Body of pancreas (tissue), 4 donors: ENCODE data around the gene TOGARAM1. TPM values are rescaled to one million over a fixed set of nuclear protein-coding genes. Genes with fewer than 3 reads are reported as not detected.

Experiments
- ATAC-seq: fragments of 150-250 bp; one replicate; pipeline ENCODE4 v1.9.1; 2016
- DNase-seq, 4 donors: peaks; one replicate each; pipeline ENCODE4 v3.0.0-alpha.2; 2019
- H3K27ac ChIP-seq, 4 donors: fragments of 200-600 bp; sonication (generic); 1 replicate in 3 of 4; 2 replicates in 1 of 4; pipeline versions ENCODE4 v1.5.1 to v1.6.1; 2016 to 2019; ENCODE audit warnings: mild to moderate bottlenecking in 1 of 4, mixed read lengths in 1 of 4, moderate library complexity in 1 of 4
- H3K27me3 ChIP-seq, 2 donors: fragments of 200-600 bp; sonication (generic); one replicate each; pipeline ENCODE4 v1.6.0; 2016; ENCODE audit warnings: mild to moderate bottlenecking in 1 of 2
- H3K36me3 ChIP-seq, 2 donors: fragments of 200-600 bp; sonication (generic); replicated peaks in 1 of 2; 2 replicates each; pipeline ENCODE4 v1.5.1; 2016; ENCODE audit warnings: low read depth in 2 of 2; ENCODE audit not compliant: insufficient read depth in 1 of 2
- H3K4me1 ChIP-seq: fragments of 200-600 bp; sonication (generic); one replicate; pipeline ENCODE4 v1.6.0; 2016
- H3K4me3 ChIP-seq, 2 donors: fragments of 200-600 bp; sonication (generic); 1 replicate in 1 of 2; 2 replicates in 1 of 2; pipeline ENCODE4 v1.5.1; 2016 to 2019
- H3K9me3 ChIP-seq, 3 donors: fragments of 200-600 bp; sonication (generic); 1 replicate in 2 of 3; 2 replicates in 1 of 3; pipeline ENCODE4 v1.5.1; 2016
- POLR2A ChIP-seq, 3 donors: fragments of 450-650 bp; IDR thresholded peaks; one replicate each; pipeline ENCODE4 v1.6.1; 2016; ENCODE audit warnings: antibody characterized with exemption in 3 of 3, mild to moderate bottlenecking in 2 of 3
- WGBS, 2 donors: methylation state at CpG; one replicate each; pipeline ENCODE4 v1.1.5; 2017; 5-methylcytosine and 5-hydroxymethylcytosine counted together
- intact Hi-C: fragments of 100-400 bp; cut with DNase I; formaldehyde crosslinking; loops from one replicate; pipeline ENCODE4 v1.15.1; 2023
- total RNA-seq, 2 donors: library from RNA; depleted of rRNA; stranded (reverse); fragments of >200 nt; gene quantifications; one replicate each; pipeline ENCODE4 v1.1.0, GENCODE V29; 2016
- TF ChIP-seq, protein P1 (sequence below), 7 experiments: fragments of 450-650 bp in 4 of 7; fragments of 200-600 bp in 3 of 7; sonication (generic) in 3 of 7; IDR thresholded peaks; one replicate each; pipeline ENCODE4 v1.5.1; 2016 to 2019; ENCODE audit warnings: antibody characterized with exemption in 7 of 7

The TOGARAM1 gene
- total RNA-seq, 2 donors from 2014 or later: 23.6 to 38.6 TPM

DNA sequence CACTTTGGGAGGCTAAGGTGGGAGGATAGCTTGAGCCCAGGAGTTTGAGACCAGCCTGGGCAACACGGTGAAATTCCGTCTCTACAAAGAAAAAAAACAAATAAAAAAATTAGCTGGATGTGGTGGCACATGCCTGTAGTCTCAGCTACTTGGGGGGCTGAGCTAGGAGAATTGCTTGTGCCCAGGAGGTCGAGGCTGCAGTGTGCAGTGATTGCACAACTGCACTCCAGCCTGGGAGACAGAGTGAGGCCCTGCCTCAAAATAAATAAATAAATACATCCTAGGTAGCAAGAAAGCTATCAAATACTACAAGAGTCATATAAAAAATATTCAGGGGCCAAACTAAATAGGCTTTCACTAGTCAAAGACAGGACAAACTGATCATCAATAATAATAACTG is 6.5 kb upstream of the TOGARAM1 start:
- intact Hi-C loops: no loop called here
- no peak overlapping the region for H3K4me3 ChIP-seq
- ATAC-seq: no peak
- DNase-seq: no peak
- no peaks in the 10 kb centered on the region for H3K27me3 ChIP-seq
- H3K9me3 ChIP-seq: no peaks in the 10 kb centered on the region
- no peak overlapping the region for H3K27ac ChIP-seq
- TF ChIP-seq, protein P1, sequence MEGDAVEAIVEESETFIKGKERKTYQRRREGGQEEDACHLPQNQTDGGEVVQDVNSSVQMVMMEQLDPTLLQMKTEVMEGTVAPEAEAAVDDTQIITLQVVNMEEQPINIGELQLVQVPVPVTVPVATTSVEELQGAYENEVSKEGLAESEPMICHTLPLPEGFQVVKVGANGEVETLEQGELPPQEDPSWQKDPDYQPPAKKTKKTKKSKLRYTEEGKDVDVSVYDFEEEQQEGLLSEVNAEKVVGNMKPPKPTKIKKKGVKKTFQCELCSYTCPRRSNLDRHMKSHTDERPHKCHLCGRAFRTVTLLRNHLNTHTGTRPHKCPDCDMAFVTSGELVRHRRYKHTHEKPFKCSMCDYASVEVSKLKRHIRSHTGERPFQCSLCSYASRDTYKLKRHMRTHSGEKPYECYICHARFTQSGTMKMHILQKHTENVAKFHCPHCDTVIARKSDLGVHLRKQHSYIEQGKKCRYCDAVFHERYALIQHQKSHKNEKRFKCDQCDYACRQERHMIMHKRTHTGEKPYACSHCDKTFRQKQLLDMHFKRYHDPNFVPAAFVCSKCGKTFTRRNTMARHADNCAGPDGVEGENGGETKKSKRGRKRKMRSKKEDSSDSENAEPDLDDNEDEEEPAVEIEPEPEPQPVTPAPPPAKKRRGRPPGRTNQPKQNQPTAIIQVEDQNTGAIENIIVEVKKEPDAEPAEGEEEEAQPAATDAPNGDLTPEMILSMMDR (IDR thresholded peaks at IDR 0.05): no peak
- no peak for TF ChIP-seq POLR2A (IDR thresholded peaks at IDR 0.05)
- WGBS, 2 donors: 67 to 91% methylated on average over 3 of the region's 3 CpGs
- H3K4me1 ChIP-seq: peaks cover 21% of the 10 kb centered on the region
- no peaks in the 10 kb centered on the region for H3K36me3 ChIP-seq

DNA sequence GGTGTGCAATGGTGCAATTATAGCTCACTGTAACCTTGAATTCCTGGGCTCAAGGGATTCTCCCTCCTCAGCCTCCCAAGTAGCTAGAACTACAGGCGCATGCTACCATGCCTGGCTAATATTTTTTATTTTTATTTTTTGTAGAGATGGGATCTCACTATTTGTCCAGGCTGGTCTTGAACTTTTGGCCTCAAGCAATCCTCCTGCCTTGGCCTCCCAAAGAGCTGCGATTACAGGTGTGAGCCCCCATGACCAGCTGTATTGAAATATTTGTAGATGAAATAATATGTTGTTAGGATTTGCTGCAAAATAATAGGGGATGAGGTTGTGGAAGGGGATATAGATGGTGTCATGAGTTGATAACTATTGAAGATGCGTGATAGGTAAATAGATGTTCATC is 5.1 kb upstream of the TOGARAM1 start:
- no peaks in the 10 kb centered on the region for H3K27me3 ChIP-seq
- H3K4me1 ChIP-seq: peaks cover 25% of the 10 kb centered on the region
- ATAC-seq (no peak), DNase-seq (no peak)
- intact Hi-C loops: no loop called here
- no peak for TF ChIP-seq POLR2A (IDR thresholded peaks at IDR 0.05)
- TF ChIP-seq, protein P1 (IDR thresholded peaks at IDR 0.05): no peak
- no peaks in the 10 kb centered on the region for H3K9me3 ChIP-seq
- WGBS, 2 donors: 96 to 99% methylated on average over 3 of the region's 3 CpGs
- H3K27ac ChIP-seq: no peak overlapping the region
- no peak overlapping the region for H3K4me3 ChIP-seq
- no peaks in the 10 kb centered on the region for H3K36me3 ChIP-seq

DNA sequence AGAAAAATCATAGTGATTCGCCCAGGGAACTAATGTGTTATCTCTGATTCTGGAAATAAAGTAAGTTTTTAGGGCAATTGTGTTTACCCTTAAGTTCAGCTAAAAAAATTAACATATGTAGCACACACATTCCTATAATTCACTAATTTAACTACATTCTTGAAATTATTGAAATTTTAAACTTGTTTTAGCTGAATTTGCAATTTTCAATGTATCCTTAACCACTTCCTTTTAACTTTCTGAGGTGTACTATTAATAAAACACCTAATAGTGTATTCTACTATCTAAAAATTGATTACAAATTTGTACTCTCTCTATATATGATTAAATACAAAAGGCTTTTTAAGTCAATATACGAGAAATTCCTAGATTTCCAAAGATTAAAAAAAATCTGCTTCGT is 2.5 kb upstream of the TOGARAM1 start:
- intact Hi-C loops: no loop called here
- no peak overlapping the region for H3K4me3 ChIP-seq
- no peak overlapping the region for H3K27ac ChIP-seq
- 74 to 78% methylated on average over 3 of the region's 3 CpGs for WGBS, 2 donors
- H3K36me3 ChIP-seq: no peaks in the 10 kb centered on the region
- no peaks in the 10 kb centered on the region for H3K27me3 ChIP-seq
- no peak for TF ChIP-seq POLR2A (IDR thresholded peaks at IDR 0.05)
- TF ChIP-seq, protein P1 (IDR thresholded peaks at IDR 0.05): no peak
- ATAC-seq (no peak), DNase-seq (no peak)
- H3K9me3 ChIP-seq: no peaks in the 10 kb centered on the region
- H3K4me1 ChIP-seq: peaks cover 25% of the 10 kb centered on the region

DNA sequence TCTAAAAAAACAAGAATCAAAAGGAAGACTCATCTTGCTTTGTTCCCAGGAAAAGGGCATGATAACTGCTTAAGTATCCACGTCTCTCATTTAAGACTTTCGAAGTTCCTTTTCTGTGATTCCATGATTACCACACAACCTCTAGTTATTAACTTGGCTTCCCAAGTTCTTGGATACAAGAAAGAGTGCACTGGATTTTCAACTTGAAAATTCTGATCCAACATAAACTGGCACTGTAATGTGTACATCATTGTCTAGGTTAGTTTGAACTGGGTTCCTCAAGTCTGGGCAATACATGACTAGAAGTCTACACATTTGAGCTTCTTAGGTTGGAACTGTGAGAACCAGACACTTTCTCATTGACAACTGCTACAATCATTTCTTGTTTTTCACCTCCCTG is 1.8 kb upstream of the TOGARAM1 start:
- Histone ChIP-seq H3K27me3 (no peaks in the 10 kb centered on the region), H3K27ac (no peak overlapping the region), H3K36me3 (no peaks in the 10 kb centered on the region), H3K9me3 (no peaks in the 10 kb centered on the region), H3K4me1 (peaks cover 25% of the 10 kb centered on the region), H3K4me3 (no peak overlapping the region)
- 46 to 47% methylated on average over 2 of the region's 2 CpGs for WGBS, 2 donors
- intact Hi-C loops: no loop called here
- DNase-seq: no peak
- no peak for ATAC-seq
- TF ChIP-seq POLR2A (IDR thresholded peaks at IDR 0.05): no peak
- TF ChIP-seq, protein P1 (IDR thresholded peaks at IDR 0.05): no peak

DNA sequence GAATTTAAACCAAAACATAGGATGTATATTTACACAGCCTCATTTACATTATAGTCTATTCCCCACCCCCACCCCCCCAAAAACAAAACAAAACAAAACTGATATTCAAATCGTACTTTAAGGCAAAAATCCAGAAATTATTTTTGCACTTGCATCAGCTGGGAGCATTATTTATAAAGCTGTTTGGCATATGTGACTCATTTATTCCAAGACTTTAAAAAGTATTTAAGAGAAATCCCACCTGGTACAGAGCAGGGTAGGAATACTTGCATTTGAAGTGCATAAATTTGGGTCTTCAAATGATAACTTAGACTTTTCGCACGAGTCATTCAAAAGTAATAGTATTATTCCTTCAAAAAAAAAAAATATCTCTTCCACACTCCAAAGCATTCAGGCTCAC is 1.3 kb upstream of the TOGARAM1 start:
- Histone ChIP-seq H3K27ac (peak overlapping the region in 3 of 4 donors; percentile 64 to 95 (median 94)), H3K4me3 (peak overlapping the region; percentile 39 to 69), H3K4me1 (peaks cover 26% of the 10 kb centered on the region), H3K27me3 (no peaks in the 10 kb centered on the region), H3K9me3 (no peaks in the 10 kb centered on the region), H3K36me3 (no peaks in the 10 kb centered on the region)
- intact Hi-C loops: no loop called here
- ATAC-seq: no peak
- no peak for TF ChIP-seq POLR2A (IDR thresholded peaks at IDR 0.05)
- TF ChIP-seq, protein P1 (IDR thresholded peaks at IDR 0.05): no peak
- no peak for DNase-seq
- 1 to 2% methylated on average over 3 of the region's 3 CpGs for WGBS, 2 donors
